ENCODE results near the gene SHC3.

SHC3 gene

DNA sequence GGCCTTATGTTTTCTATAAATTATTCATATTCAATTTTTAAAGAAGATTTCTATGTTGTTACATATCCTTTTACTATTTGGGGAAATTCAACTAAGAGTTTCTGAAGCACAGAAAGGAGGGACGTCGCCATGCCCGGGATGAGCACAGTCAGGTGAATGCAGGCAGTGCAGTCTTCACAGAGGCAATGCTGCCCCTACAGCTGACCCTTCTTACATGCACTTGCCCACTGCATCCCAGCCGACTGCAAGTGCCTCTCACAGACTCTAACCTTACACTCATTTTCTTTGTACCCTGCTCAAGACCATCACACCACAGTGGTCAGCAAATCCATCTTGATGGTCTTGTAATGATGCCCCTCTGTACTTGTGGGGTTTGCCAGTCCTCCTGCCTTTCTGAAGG is 73.8 kb downstream of the SHC3 start:
- no peak for DNase-seq

- no peak for DNase-seq
Observed at GRCh38 chr9:89097219-89097618, 81.4 kb downstream of the SHC3 start.

DNA sequence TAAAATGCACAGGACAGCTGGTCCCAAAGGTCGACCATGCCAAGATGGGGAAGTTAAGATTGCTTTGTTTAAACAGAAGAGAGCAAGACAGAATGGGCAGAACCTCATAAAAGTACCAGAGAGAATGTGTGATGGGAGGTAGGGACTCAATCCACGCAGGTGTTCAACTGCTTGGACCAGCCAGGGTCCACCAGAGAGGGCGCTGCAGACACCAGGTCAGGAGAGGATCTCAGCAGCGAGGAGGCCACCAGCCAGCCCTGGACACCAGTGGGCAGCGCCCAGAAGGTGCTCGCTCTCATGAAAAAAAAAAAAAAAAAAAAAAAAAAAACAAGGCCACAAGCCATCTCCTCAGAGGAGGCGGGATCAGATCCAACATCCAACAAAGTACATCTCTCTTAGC is 81.8 kb downstream of the SHC3 start:
- DNase-seq, result no peak

- no peak for DNase-seq
Observed at GRCh38 chr9:89095761-89096528, 82.7 kb downstream of the SHC3 start.

GRCh38 chr9:89093201-89093975 is 85.2 kb downstream of the SHC3 start:
- DNase-seq, result no peak

GRCh38 chr9:89089176-89089575 is 89.4 kb downstream of the SHC3 start:
- no peak for DNase-seq

DNA sequence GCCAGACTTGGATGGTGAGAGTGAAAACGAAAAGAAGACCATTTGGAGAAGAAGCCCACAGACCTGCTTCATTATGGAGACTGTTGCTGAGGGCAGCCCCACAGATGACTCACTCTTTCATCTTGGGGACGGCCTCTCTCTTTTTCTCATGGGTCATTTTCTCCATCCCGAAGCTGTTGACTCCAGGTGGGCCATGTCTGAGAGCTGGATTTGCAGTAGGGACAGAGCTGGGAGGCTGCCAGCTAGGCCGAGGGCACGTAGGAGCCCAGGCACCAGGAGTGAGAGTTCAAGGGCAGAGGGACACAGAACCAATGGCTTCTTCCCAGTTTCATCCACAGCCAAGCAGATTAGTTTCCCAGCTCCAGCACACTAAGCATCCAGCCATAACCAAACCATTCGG is 95.0 kb downstream of the SHC3 start:
- no peak for DNase-seq

DNA sequence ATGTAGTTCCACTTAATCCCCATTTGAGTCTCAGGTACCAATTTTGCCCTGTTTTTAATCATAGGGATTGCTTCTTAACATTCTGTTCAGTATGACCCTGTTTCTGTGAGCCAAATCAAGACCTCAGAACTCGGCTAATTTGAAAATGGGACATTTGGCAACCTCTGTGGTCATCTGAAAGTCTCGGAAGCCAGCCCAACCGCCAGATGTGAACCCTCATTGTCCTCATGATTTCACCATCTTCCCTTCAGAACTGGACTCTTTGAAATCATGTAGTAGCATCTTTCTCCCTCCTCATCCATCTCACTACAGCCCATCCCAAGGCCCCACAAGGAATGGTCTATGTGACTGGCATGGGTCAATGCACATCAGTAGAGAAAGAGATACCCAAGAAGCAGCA is 98.4 kb downstream of the SHC3 start:
- no peak for DNase-seq

GRCh38 chr9:89079391-89079790 is 99.2 kb downstream of the SHC3 start:
- DNase-seq, result no peak

DNA sequence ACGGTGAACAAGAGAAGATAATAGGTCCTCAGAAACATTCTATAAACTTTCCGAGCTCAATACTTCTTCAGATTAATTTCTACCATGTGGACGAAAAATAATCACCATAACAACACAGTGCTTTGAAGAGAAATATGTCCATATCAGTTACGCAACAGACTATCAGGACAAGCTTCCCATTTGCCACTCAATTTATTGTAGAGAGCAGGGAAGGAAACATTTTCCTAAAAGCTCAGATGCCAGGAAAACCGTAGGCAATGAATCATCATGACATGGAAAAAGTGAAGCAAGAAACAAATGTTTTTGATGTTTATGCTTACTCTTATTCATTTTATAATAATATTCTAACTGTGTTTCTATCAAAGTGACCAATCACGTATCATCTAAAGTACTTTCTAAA is 99.8 kb downstream of the SHC3 start:
- no peak for DNase-seq

DNA sequence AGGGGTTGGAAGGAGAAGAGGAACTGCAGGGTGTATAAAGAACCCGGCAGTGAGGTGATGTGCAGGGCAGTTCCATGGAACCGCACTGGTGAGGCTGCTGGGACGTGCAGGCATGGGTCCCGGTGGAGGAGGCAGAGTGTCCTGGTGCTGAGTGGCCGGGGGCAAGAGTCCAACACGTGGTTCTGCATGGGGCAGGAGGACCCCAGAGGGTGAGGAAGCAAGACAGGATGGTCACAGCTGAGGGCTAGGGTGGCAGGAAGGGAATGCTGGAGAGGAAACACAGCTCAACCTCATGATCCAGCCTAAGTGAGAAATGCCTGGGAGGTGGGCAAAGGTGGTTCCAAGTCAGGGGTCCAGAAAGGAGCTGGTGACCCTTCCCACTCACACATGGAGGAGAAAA is 100.2 kb downstream of the SHC3 start:
- DNase-seq, result no peak

- no peak for DNase-seq
Observed at GRCh38 chr9:89077519-89077918, 101.1 kb downstream of the SHC3 start.

DNA sequence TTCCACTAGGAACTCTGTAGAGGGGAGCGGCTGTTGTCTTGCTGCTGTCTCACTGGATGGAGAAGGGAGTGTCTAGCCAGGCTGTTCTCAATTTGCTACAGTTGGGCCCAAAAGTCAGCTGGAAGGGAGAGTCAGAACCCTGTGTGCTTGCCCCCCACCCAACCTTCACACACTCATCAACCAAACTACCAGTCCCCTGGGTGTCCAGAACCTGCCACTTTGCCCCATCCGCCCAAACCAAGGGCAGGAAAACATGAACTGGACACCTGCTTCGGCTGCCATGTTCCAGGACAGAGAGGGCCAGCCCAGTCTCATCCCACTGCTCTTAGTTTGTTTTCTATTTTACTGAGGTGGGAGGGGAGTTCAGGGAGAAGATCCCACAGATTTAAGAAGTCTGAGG is 105.2 kb downstream of the SHC3 start:
- no peak for DNase-seq

GRCh38 chr9:89071591-89071990 is 107.0 kb downstream of the SHC3 start:
- DNase-seq, result no peak

DNA sequence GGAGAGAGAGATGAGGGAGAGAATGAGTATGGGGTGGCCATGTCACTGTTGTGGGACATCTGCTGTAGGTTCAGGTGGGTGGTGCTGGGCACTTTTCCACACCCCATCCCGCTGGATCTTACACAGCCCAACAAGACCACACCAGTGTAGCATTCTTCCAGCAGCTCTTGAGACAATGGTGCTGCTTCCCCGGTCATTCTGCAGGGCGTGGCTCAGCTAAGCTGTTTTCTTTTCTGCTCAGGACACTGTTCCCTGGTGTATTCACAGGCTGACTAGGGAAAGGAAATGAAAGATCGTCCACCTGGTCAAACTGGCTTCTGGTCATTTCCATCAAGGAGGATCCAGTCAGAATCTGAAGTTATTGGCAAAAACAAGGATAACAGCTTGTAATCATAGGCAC is 111.8 kb downstream of the SHC3 start:
- DNase-seq, result no peak

GRCh38 chr9:89065921-89066320 is 112.7 kb downstream of the SHC3 start:
- no peak for DNase-seq

- DNase-seq, result no peak
Observed at GRCh38 chr9:89060790-89061189, 117.8 kb downstream of the SHC3 start.

DNA sequence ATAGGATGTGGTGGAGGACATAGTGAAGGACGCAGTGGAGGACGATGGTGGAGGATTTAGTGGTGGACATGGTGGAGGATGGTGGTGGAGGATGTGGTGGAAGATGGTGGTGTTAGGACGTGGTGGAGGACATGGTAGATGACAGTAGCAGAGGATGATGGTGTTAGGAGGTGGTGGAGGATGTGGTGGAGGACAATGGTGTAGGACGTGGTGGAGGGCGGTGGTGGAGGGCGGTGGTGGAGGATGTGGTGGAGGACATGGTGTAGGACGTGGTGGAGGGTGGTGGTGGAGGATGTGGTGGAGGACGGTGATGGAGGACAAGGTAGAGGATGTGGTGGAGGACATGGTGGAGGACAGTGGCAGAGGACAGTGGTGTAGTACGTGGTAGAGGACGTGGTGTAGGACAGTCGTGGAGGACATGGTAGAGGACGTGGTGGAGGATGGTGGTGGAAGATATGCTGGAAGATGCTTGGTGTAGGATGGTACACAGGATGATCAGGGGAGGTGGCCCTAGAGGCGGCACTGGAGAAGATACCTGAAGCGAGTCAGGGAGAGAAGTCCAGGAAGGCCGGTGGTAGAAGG is 118.6 kb downstream of the SHC3 start:
- no peak for DNase-seq

DNA sequence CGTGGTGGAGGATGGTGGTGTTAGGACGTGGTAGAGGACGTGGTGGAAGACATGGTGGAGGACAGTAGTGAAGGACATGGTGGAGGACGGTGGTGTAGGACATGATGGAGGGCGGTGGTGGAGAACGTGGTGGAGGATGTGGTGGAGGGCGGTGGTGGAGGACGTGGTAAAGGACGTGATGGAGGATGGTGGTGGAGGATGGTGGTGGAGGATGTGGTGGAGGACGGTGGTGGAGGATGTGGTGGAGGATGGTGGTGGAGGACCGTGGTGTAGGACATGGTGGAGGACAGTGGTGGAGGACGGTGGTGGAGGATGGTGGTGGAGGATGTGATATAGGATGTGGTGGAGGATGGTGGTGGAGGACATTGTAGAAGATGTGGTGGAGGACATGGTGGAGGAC is 119.7 kb downstream of the SHC3 start:
- no peak for DNase-seq

DNA sequence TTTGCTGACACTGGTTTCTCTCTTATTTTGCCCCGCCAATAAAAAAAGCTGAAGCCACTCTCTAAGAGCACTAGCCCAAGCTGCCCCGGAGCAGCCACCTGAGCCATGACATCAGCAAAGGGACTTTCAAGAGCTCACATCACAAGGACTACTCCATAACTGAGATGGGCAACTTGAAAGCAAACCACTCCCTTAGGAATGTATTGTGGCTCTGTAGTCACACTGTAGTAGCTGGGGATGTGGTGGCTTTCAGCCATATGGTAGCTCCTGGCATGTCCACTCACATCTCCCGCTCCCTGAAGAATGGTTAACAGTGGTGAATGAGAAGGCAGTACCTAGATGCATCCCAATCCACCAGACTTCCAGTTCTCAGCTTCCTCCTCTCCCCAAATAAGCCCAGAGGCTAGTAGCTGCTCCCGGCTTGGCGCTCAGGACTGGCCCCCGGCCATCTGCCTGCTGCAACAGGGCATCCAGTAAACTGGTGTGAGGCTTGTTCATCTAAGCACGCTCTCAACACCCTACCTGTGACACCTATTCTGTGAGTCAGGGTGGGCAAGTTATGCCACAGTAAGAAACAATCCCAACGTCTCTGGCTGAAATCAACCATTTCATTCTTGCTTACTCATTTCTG is 123.6 kb downstream of the SHC3 start:
- no peak for DNase-seq

DNA sequence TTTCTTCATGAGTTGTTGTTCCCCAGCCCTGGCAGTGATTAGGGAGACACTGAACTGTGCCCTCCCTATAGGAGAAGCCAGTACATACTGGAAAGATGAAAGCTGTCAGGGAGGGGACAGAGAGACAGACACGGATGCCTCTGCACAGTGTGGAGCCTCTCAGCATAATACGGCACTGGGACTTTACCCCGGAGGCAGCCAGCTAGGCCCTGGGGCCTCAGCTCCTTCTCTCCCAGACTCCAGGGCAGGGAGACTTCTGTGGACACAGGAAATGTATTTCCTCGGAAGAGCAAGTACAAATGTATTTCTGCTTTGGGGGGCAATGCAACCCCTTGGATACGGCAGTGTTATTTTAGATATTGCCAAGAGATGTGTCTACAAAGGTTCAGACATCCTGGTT is 125.3 kb downstream of the SHC3 start:
- no peak for DNase-seq

GRCh38 chr9:89052470-89053097 is 126.0 kb downstream of the SHC3 start:
- DNase-seq, result no peak

- no peak for DNase-seq
Observed at GRCh38 chr9:89051421-89052025, 127.1 kb downstream of the SHC3 start.
